HG02759 (cell line): ENCODE measurements around the gene ORMDL1.

Experiments used
- ATAC-seq: cut with Tn5 transposase; IDR thresholded peaks from one replicate; pipeline ENCODE4 v1.9.1; 2021; ENCODE audit warnings: mild to moderate bottlenecking, moderate library complexity; ENCODE audit not compliant: unreplicated experiment

Gene ORMDL1

GRCh38 chr2:189783927-189784867 lies at the start of gene ORMDL1, which contains the start of gene PMS1:
TSS of gene ORMDL1 (minus strand) at chr2:189784339. CDS start at chr2:189782595, 1,744 bp downstream.
TSS of gene PMS1 (plus strand) at chr2:189784450. CDS start at chr2:189791810, 7,360 bp downstream.
- peak; percentile 94 for ATAC-seq

GRCh38 chr2:189830510-189830909 lies 46.4 kb upstream of the ORMDL1 start:
- no peak for ATAC-seq

- no peak for ATAC-seq
Measured at GRCh38 chr2:189829102-189829833, 45.1 kb upstream of the ORMDL1 start.

- no peak for ATAC-seq
Measured at GRCh38 chr2:189826039-189826438, 41.9 kb upstream of the ORMDL1 start.

- ATAC-seq: no peak
Measured at GRCh38 chr2:189824694-189825396, 40.7 kb upstream of the ORMDL1 start.

- ATAC-seq: no peak
Measured at GRCh38 chr2:189821953-189822748, 38.0 kb upstream of the ORMDL1 start.

- no peak for ATAC-seq
Measured at GRCh38 chr2:189819297-189819704, 35.2 kb upstream of the ORMDL1 start.

- ATAC-seq: no peak
Measured at GRCh38 chr2:189818249-189819038, 34.3 kb upstream of the ORMDL1 start.

- no peak for ATAC-seq
Measured at GRCh38 chr2:189803431-189803830, 19.3 kb upstream of the ORMDL1 start.

- ATAC-seq: no peak
Measured at GRCh38 chr2:189802396-189802912, 18.3 kb upstream of the ORMDL1 start.

- no peak for ATAC-seq
Measured at GRCh38 chr2:189799531-189799930, 15.4 kb upstream of the ORMDL1 start.

GRCh38 chr2:189799030-189799331 lies 14.8 kb upstream of the ORMDL1 start:
- ATAC-seq: no peak

GRCh38 chr2:189798312-189799029 lies 14.3 kb upstream of the ORMDL1 start:
- peak; percentile 83 for ATAC-seq

- no peak for ATAC-seq
Measured at GRCh38 chr2:189797902-189798301, 13.8 kb upstream of the ORMDL1 start.

GRCh38 chr2:189794310-189794709 lies 10.2 kb upstream of the ORMDL1 start:
- no peak for ATAC-seq

- no peak for ATAC-seq
Measured at GRCh38 chr2:189791338-189792042, 7.4 kb upstream of the ORMDL1 start.

GRCh38 chr2:189783451-189783926 lies 650 bp downstream of the ORMDL1 start:
- ATAC-seq: peak; percentile 14

GRCh38 chr2:189782221-189782671 lies 1.9 kb downstream of the ORMDL1 start:
- ATAC-seq: no peak
